HG02798 (cell line): Measurements from ENCODE around the gene SLC8B1.

Experiments used
- ATAC-seq: cut with Tn5 transposase; IDR thresholded peaks from one replicate; pipeline ENCODE4 v1.9.1; 2021; ENCODE audit warnings: mild to moderate bottlenecking; ENCODE audit not compliant: unreplicated experiment, poor library complexity

The SLC8B1 gene

GRCh38 chr12:113297621-113298471 lies 37.1 kb downstream of the SLC8B1 start:
- no peak for ATAC-seq

GRCh38 chr12:113297214-113297587 lies 37.7 kb downstream of the SLC8B1 start:
- ATAC-seq, result no peak

DNA sequence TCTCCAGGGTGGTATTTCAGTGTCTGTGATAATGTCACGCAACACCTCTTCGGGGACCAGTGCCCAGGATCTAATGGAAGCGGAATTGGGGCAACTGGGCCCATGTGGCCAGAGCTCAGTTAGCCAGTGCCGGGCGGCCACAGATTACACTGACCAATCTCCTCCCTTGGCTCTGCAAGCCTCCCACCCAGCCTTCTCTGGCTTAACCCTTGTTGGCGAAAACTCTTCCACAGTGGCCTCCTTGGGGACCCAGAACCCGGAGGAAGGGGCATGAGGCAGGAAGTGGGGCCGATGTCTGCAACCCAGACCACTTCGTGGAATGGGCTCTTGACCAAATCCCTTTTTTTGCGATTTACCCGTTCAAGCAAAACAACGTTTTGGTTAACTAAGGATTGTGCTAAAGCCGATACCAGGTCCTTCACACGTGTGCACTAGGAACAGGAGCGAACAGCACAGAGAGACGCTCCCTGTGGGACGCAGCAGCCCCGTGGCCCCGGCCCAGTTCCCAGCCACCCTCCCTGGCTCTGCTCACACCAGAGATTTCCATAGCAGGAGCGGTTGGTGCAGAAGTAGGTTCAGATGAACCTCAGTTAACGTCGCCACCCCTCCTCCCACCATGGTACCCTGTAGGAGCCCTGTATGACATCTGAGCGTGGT lies 38.2 kb downstream of the SLC8B1 start:
- ATAC-seq, result no peak

GRCh38 chr12:113295886-113296556 lies 38.9 kb downstream of the SLC8B1 start:
- ATAC-seq, result no peak

GRCh38 chr12:113293100-113293499 lies 41.8 kb downstream of the SLC8B1 start:
- ATAC-seq, result no peak

DNA sequence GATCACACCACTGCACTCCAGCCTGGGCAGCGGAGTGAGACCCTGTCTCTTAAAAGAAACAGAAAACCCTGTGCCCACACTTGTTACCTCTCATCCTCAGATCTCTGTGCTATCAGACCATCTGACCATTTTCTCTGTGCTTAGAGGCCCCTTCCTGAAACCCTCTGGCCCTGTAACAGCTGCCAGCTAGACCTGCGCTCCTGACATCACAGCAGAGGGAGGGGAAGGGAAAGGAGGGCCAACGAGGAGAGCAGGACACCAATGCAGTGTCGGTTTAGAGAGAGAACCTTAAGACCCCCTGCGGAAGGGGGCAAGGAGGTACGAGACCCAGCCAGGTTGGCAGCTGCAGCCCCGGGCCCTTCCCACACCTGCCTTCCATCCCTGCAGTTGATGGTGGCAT lies 42.4 kb downstream of the SLC8B1 start:
- no peak for ATAC-seq

GRCh38 chr12:113292091-113292490 lies 42.8 kb downstream of the SLC8B1 start:
- ATAC-seq, result no peak

DNA sequence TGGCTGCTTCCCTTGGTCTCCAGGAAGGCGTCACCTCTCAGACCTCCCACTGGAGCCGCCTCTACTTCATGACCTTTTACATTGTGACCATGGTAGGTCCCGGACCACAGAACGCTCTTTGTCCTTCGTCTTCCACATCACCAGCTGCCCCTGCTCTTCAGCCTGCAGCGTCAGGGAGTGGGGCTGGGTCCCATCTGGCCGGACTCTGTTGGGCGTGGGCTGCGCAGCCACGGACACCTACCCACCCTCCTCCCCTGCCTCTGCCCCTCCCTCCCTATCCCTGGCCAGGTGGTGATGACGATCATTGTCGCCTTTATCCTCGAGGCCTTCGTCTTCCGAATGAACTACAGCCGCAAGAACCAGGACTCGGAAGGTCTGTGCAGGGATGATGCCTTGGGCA lies 43.3 kb downstream of the SLC8B1 start:
- ATAC-seq, result no peak

DNA sequence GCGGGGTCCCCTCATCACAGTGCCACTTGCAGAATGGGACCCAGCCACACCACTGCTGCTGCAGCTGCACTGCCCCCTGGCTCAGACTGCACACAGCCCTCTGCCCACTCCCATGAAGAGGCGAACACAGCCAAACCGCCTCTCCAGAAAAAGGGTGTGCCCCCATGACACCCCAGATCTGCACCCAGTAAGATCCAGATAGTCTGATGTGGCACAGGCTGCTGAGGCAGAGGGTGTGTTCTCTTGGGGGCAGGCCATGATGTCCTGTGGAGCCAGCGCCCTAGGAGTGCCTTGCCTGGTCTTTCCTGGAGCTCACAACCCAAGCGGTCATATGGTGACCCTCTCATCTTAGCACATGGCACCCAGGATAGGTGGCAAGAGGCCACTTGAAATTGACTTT lies 44.4 kb downstream of the SLC8B1 start:
- no peak for ATAC-seq

GRCh38 chr12:113289361-113289760 lies 45.5 kb downstream of the SLC8B1 start:
- ATAC-seq, result no peak

- ATAC-seq, result no peak
Measured at GRCh38 chr12:113287899-113288282, 47.0 kb downstream of the SLC8B1 start.

- ATAC-seq, result no peak
Measured at GRCh38 chr12:113287146-113287898, 47.6 kb downstream of the SLC8B1 start.

DNA sequence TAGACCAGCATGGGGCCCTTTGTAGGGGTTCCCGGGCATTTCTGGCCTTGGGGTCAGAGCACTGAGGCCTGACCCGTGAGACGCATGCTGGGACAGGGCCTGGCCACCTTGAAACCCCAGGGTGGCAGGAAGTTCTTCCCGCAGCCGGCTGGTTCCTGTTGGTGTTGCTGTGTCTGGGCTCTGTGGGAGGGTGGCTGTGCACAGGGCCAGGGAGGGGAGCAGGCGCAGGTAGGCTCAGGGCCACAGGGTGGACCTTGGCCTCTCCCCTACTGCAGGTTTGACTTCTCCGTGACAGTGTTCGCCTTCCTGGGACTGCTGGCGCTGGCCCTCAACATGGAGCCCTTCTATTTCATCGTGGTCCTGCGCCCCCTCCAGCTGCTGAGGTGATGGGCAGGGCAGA lies 48.2 kb downstream of the SLC8B1 start:
- ATAC-seq, result no peak

- no peak for ATAC-seq
Measured at GRCh38 chr12:113285679-113286610, 49.0 kb downstream of the SLC8B1 start.

GRCh38 chr12:113284751-113285150 lies 50.2 kb downstream of the SLC8B1 start:
- no peak for ATAC-seq

- no peak for ATAC-seq
Measured at GRCh38 chr12:113278633-113279032, 56.3 kb downstream of the SLC8B1 start.

DNA sequence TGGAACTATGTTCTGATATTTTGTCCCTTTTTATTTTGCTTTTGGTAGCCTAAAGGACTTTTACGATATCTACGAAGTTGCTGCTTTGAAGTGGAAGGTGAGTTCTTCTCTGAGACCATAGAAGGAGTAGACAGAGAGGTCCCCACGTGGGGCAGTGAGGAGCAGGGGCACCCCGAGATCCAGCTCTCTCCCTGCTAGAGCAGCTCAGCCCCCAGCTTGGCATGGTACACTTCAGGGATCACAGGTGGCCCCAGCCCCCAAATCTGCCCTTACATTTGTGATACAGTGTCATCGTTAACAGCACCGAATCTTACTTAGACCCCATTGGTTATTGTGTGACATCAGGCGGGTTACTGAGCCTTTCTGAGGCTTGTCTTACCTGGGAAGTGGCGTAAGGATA lies 56.8 kb downstream of the SLC8B1 start:
- ATAC-seq, result no peak

DNA sequence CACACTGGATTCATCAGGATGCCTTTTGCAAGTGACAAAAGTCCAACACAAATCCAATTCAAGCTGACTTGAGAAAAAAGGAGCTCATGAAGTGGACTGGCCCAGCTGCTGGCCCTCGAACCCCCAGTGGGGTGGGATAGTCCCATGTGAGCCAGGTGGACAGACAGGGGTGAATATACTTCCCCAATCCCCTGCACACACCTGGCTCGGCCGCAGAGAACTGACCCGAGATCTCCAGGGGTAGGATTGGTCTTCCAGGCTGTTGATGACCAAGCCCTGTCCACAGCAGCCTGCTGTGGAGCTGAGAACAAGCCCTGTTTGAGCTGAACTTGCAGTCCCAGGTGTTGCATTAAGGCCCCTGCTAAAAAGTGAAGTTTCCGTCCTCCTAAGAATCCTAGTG lies 57.4 kb downstream of the SLC8B1 start:
- no peak for ATAC-seq

DNA sequence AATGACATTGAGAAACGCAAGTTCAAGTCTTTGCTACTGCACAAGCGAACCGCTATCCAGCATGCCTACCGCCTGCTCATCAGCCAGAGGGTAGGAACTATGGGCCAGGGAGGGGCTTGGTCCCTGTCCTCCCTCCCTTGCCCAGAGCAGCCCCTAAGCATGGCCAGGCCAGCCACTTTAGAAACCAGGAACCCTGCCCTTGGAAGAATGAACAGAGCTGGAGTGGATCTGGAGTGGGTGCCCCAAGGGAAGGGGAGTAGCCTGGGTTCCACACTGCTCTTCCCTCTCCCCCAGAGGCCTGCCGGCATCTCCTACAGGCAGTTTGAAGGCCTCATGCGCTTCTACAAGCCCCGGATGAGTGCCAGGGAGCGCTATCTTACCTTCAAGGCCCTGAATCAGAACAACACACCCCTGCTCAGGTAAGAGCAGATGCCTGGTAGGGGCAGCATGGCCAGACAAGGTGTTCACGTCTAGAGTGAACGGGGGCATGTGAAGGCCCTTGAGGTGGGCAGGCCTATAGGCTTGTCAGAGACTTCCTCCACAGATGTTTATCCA lies 57.9 kb downstream of the SLC8B1 start:
- ATAC-seq, result no peak
